Neural cell (in vitro differentiated cells): Measurements from ENCODE around the gene SUV39H1. TPM values are rescaled to one million over a fixed set of nuclear protein-coding genes. Genes with fewer than 3 reads are reported as not detected.

Source experiments
- H2AFZ ChIP-seq: fragments of 200-600, 300-800 bp; sonication (generic), shearing (Covaris generic); 2 replicates; pipeline ENCODE4 v1.6.0; 2014; ENCODE audit warnings: low read depth, mild to moderate bottlenecking, antibody characterized with exemption, low read length, moderate library complexity
- H3F3A ChIP-seq: fragments of 200-600 bp; shearing (Covaris generic); 2 replicates; pipeline ENCODE4 v1.6.1; 2016; ENCODE audit warnings: mild to moderate bottlenecking, moderate library complexity, mixed read lengths, antibody characterized with exemption, low read length; ENCODE audit not compliant: insufficient read depth, poor library complexity, severe bottlenecking
- H3K27ac ChIP-seq: fragments of 200-600, 300-800 bp; sonication (generic), shearing (Covaris generic); 2 replicates; pipeline ENCODE4 v1.5.1; 2014; ENCODE audit warnings: mild to moderate bottlenecking, low read length, moderate library complexity
- H3K27me3 ChIP-seq: fragments of 300-800, 200-600 bp; sonication (generic), shearing (Covaris generic); 2 replicates; pipeline ENCODE4 v1.6.0; 2014; ENCODE audit warnings: mild to moderate bottlenecking, low read depth, low read length, moderate library complexity; ENCODE audit not compliant: insufficient read depth
- H3K36me3 ChIP-seq: fragments of 300-800, 200-600 bp; sonication (generic), shearing (Covaris generic); 2 replicates; pipeline ENCODE4 v1.5.1; 2014; ENCODE audit warnings: mild to moderate bottlenecking, antibody characterized with exemption, low read length, moderate library complexity; ENCODE audit not compliant: insufficient read depth
- H3K4me2 ChIP-seq: fragments of 300-800, 200-600 bp; sonication (generic), shearing (Covaris generic); 2 replicates; pipeline ENCODE4 v1.6.0; 2014; ENCODE audit warnings: mild to moderate bottlenecking, low read length
- H3K4me3 ChIP-seq: fragments of 300-800, 200-600 bp; sonication (generic), shearing (Covaris generic); 2 replicates; pipeline ENCODE4 v1.5.1; 2014; ENCODE audit warnings: mild to moderate bottlenecking, low read length, moderate library complexity
- H3K79me2 ChIP-seq: fragments of 200-600 bp; shearing (Covaris generic); replicated peaks from 2 replicates; pipeline ENCODE4 v1.6.0; 2014; ENCODE audit warnings: mild to moderate bottlenecking, low read length, moderate library complexity; ENCODE audit not compliant: insufficient read depth
- H3K9ac ChIP-seq: fragments of 300-800, 200-600 bp; sonication (generic), shearing (Covaris generic); 2 replicates; pipeline ENCODE4 v1.6.1; 2016; ENCODE audit warnings: mild to moderate bottlenecking, low read length, mixed read lengths
- H3K9me2 ChIP-seq: fragments of 200-600 bp; shearing (Covaris generic); 2 replicates; pipeline ENCODE4 v1.6.1; 2016; ENCODE audit warnings: mild to moderate bottlenecking, low read length, mixed read lengths; ENCODE audit not compliant: insufficient read depth
- H3K9me3 ChIP-seq: fragments of 200-600, 300-800 bp; sonication (generic), shearing (Covaris generic); 2 replicates; pipeline ENCODE4 v1.6.1; 2016; ENCODE audit warnings: mild to moderate bottlenecking, mixed run types, low read length, moderate library complexity, mixed read lengths
- H4K20me1 ChIP-seq: fragments of 200-600 bp; shearing (Covaris generic); 2 replicates; pipeline ENCODE4 v1.6.1; 2016; ENCODE audit warnings: mild to moderate bottlenecking, mixed run types; ENCODE audit not compliant: insufficient read depth
- CTCF ChIP-seq: fragments of 450-650 bp; IDR thresholded peaks from 2 replicates; pipeline ENCODE4 v1.5.1; 2014; ENCODE audit warnings: antibody characterized with exemption, mild to moderate bottlenecking, moderate library complexity; ENCODE audit not compliant: poor library complexity, severe bottlenecking
- EP300 ChIP-seq: fragments of 450-650 bp; conservative IDR thresholded peaks from 2 replicates; pipeline ENCODE4 v1.6.1; 2014; ENCODE audit warnings: antibody characterized with exemption, mild to moderate bottlenecking, moderate library complexity; ENCODE audit not compliant: poor library complexity, severe bottlenecking
- EZH2 ChIP-seq: fragments of 200-600, 300-800 bp; shearing (Covaris generic), sonication (generic); IDR thresholded peaks from 2 replicates; pipeline ENCODE4 v1.6.1; 2014; ENCODE audit warnings: antibody characterized with exemption, low read length, borderline replicate concordance, mild to moderate bottlenecking; ENCODE audit not compliant: insufficient read depth, poor library complexity, severe bottlenecking
- MXI1 ChIP-seq: fragments of 450-650 bp; conservative IDR thresholded peaks from 2 replicates; pipeline ENCODE4 v1.6.1; 2014; ENCODE audit warnings: antibody characterized with exemption, mild to moderate bottlenecking; ENCODE audit not compliant: poor library complexity, severe bottlenecking
- POLR2AphosphoS5 ChIP-seq: IDR thresholded peaks from 2 replicates; pipeline ENCODE4 v1.6.1; 2012
- RAD21 ChIP-seq: fragments of 450-650 bp; conservative IDR thresholded peaks from 2 replicates; pipeline ENCODE4 v1.6.1; 2014; ENCODE audit warnings: antibody characterized with exemption, mild to moderate bottlenecking, moderate library complexity
- REST ChIP-seq: IDR thresholded peaks from 2 replicates; pipeline ENCODE4 v1.6.1; 2012; ENCODE audit warnings: borderline replicate concordance
- SMC3 ChIP-seq: fragments of 450-650 bp; conservative IDR thresholded peaks from 2 replicates; pipeline ENCODE4 v1.6.1; 2014; ENCODE audit warnings: antibody characterized with exemption, mild to moderate bottlenecking, moderate library complexity; ENCODE audit not compliant: poor library complexity
- TAF1 ChIP-seq: IDR thresholded peaks from 2 replicates; pipeline ENCODE4 v1.6.1; 2012; ENCODE audit warnings: low read depth
- polyA plus RNA-seq: library from polyadenylated mRNA; depleted of rRNA; stranded (reverse); fragments of >200 nt; gene quantifications from 2 replicates; pipeline ENCODE4 v1.2.3, GENCODE V29; 2014

SUV39H1 gene
- polyA plus RNA-seq, 1 donor from 2014 or later = 3.2 TPM

GRCh38 chrX:48747415-48748016, 51.0 kb downstream of the SUV39H1 start:
- Histone ChIP-seq H4K20me1 (no peaks in the 10 kb centered on the region), H3K4me2 (no peak overlapping the region), H3K9me3 (no peaks in the 10 kb centered on the region), H3F3A (no peaks in the 10 kb centered on the region), H3K9ac (no peak overlapping the region), H2AFZ (no peak overlapping the region), H3K36me3 (no peaks in the 10 kb centered on the region), H3K79me2 (no peaks in the 10 kb centered on the region), H3K27me3 (no peaks in the 10 kb centered on the region), H3K4me3 (no peak overlapping the region), H3K9me2 (no peaks in the 10 kb centered on the region), H3K27ac (no peak overlapping the region)
- no peak for TF ChIP-seq EZH2
- no peak for TF ChIP-seq TAF1
- no peak for TF ChIP-seq POLR2AphosphoS5
- no peak for TF ChIP-seq SMC3
- TF ChIP-seq RAD21 = no peak
- no peak for TF ChIP-seq CTCF
- TF ChIP-seq REST = no peak
- no peak for TF ChIP-seq EP300
- TF ChIP-seq MXI1 = no peak

- H3K27me3 ChIP-seq = no peaks in the 10 kb centered on the region
- no peak for TF ChIP-seq REST
- TF ChIP-seq EP300 = no peak
- TF ChIP-seq SMC3 = no peak
- TF ChIP-seq MXI1 = no peak
- TF ChIP-seq TAF1 = no peak
- no peak for TF ChIP-seq EZH2
- no peak for TF ChIP-seq CTCF
- no peak for TF ChIP-seq POLR2AphosphoS5
- no peak for TF ChIP-seq RAD21
Observed at GRCh38 chrX:48749182-48749581, 52.6 kb downstream of the SUV39H1 start.

More at GRCh38 chrX:48749182-48749581, 52.6 kb downstream of the SUV39H1 start:
- H3K79me2 ChIP-seq = no peaks in the 10 kb centered on the region
- no peaks in the 10 kb centered on the region for H3K36me3 ChIP-seq
- no peaks in the 10 kb centered on the region for H3K9me2 ChIP-seq
- H4K20me1 ChIP-seq = no peaks in the 10 kb centered on the region
- H3F3A ChIP-seq = no peaks in the 10 kb centered on the region
- no peak overlapping the region for H3K4me2 ChIP-seq
- no peak overlapping the region for H3K9ac ChIP-seq
- no peak overlapping the region for H3K27ac ChIP-seq
- H3K4me3 ChIP-seq = no peak overlapping the region
- H2AFZ ChIP-seq = no peak overlapping the region
- no peaks in the 10 kb centered on the region for H3K9me3 ChIP-seq
